Measurements from ENCODE around the gene SHOX. TPM values are rescaled to one million over a fixed set of nuclear protein-coding genes. Genes with fewer than 3 reads are reported as not detected.

SHOX gene
- total RNA-seq, 1 donor from 2014 or later, result not detected

GRCh38 chrX:627995-628394 is 2.6 kb upstream of the SHOX start:
- Histone ChIP-seq H3K27ac (no peak overlapping the region), H3K36me3 (no peaks in the 10 kb centered on the region), H3K4me1 (peaks cover 7% of the 10 kb centered on the region), H3K27me3 (no peaks in the 10 kb centered on the region), H3K9me3 (no peaks in the 10 kb centered on the region), H3K4me3 (no peak overlapping the region)
- intact Hi-C loops (cut with DNase I), result no loop called here
- no peak for TF ChIP-seq POLR2AphosphoS5 (IDR thresholded peaks at IDR 0.05; ENCODE audit: insufficient read depth in 1 of 2, low read depth in 1 of 2)
- TF ChIP-seq CTCF (IDR thresholded peaks at IDR 0.05), result no peak
- TF ChIP-seq POLR2A (IDR thresholded peaks at IDR 0.05), result no peak
- no peak for DNase-seq (ENCODE audit: extremely low spot score in 2 of 2)

GRCh38 chrX:629230-630006 is 1.2 kb upstream of the SHOX start:
- no peak overlapping the region for H3K27ac ChIP-seq
- H3K36me3 ChIP-seq, result no peaks in the 10 kb centered on the region
- H3K4me1 ChIP-seq, result no peaks in the 10 kb centered on the region
- peak in 1 of 2 donors; percentile 55 for DNase-seq (ENCODE audit: extremely low spot score in 2 of 2)
- TF ChIP-seq POLR2AphosphoS5 (IDR thresholded peaks at IDR 0.05; ENCODE audit: insufficient read depth in 1 of 2, low read depth in 1 of 2) (no peak), POLR2A (IDR thresholded peaks at IDR 0.05) (no peak), CTCF (IDR thresholded peaks at IDR 0.05) (no peak)
- H3K4me3 ChIP-seq, result no peak overlapping the region
- peaks cover 6% of the 10 kb centered on the region for H3K27me3 ChIP-seq
- intact Hi-C loops (cut with DNase I), result no loop called here
- H3K9me3 ChIP-seq, result no peaks in the 10 kb centered on the region

- no peak for TF ChIP-seq POLR2AphosphoS5 (IDR thresholded peaks at IDR 0.05; ENCODE audit: insufficient read depth in 1 of 2, low read depth in 1 of 2)
- TF ChIP-seq POLR2A (IDR thresholded peaks at IDR 0.05), result no peak
- TF ChIP-seq CTCF (IDR thresholded peaks at IDR 0.05), result no peak
- peak in 1 of 2 donors; percentile 46 for DNase-seq (ENCODE audit: extremely low spot score in 2 of 2)
- Histone ChIP-seq H3K4me3 (no peak overlapping the region), H3K36me3 (no peaks in the 10 kb centered on the region), H3K4me1 (no peaks in the 10 kb centered on the region), H3K27ac (no peak overlapping the region), H3K9me3 (no peaks in the 10 kb centered on the region), H3K27me3 (peaks cover 6% of the 10 kb centered on the region)
- intact Hi-C loops (cut with DNase I), result no loop called here
Measured at GRCh38 chrX:630007-630611, 482 bp upstream of the SHOX start.

DNA sequence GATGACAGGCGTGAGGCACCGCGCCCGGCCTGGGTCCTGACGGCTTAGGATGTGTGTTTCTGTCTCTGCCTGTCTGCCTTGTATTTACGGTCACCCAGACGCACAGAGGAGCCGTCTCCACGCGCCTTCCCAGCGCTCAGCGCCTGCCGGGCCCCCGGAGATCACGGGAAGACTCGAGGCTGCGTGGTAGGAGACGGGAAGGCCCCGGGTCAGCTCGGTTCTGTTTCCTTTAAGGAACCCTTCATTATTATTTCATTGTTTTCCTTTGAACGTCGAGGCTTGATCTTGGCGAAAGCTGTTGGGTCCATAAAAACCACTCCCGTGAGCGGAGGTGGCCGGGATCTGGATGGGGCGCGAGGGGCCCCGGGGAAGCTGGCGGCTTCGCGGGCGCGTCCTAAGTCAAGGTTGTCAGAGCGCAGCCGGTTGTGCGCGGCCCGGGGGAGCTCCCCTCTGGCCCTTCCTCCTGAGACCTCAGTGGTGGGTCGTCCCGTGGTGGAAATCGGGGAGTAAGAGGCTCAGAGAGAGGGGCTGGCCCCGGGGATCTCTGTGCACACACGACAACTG is 1.3 kb downstream of the SHOX start:
- Histone ChIP-seq H3K4me3 (no peak overlapping the region), H3K27me3 (peaks cover 6% of the 10 kb centered on the region)

More for the DNA sequence above, 1.3 kb downstream of the SHOX start:
- Histone ChIP-seq H3K36me3 (no peaks in the 10 kb centered on the region), H3K27ac (no peak overlapping the region), H3K4me1 (no peaks in the 10 kb centered on the region), H3K9me3 (no peaks in the 10 kb centered on the region)
- DNase-seq (ENCODE audit: extremely low spot score in 2 of 2), result peak in 1 of 2 donors; percentile 40
- no peak for TF ChIP-seq CTCF (IDR thresholded peaks at IDR 0.05)
- TF ChIP-seq POLR2A (IDR thresholded peaks at IDR 0.05), result no peak
- TF ChIP-seq POLR2AphosphoS5 (IDR thresholded peaks at IDR 0.05; ENCODE audit: insufficient read depth in 1 of 2, low read depth in 1 of 2), result no peak
- intact Hi-C loops (cut with DNase I), result no loop called here
